GM23338 (cell line): ENCODE results near the gene BAD. TPM values are rescaled to one million over a fixed set of nuclear protein-coding genes. Genes with fewer than 3 reads are reported as not detected.

Experiments
- ATAC-seq: fragments of 200-7000 bp; cut with Tn5 transposase; 3 replicates; pipeline ENCODE4 v1.9.1; 2020
- DNase-seq: peaks from one replicate; pipeline ENCODE4 v3.0.0-alpha.2; 2015; ENCODE audit warnings: low spot score
- H2AFZ ChIP-seq: fragments of 200-600 bp; sonication (generic); 2 replicates; pipeline ENCODE4 v1.8.0; 2016; ENCODE audit warnings: antibody characterized with exemption, mild to moderate bottlenecking, moderate library complexity
- H3F3A ChIP-seq: fragments of 200-600 bp; sonication (generic); replicated peaks from 2 replicates; pipeline ENCODE4 v1.8.0; 2017; ENCODE audit warnings: antibody characterized with exemption, mixed run types, low read depth
- H3K27ac ChIP-seq: fragments of 200-600 bp; sonication (generic); 2 replicates; pipeline ENCODE4 v1.6.1; 2016; ENCODE audit warnings: low read depth
- H3K27me3 ChIP-seq: fragments of 200-600 bp; sonication (generic); 2 replicates; pipeline ENCODE4 v1.8.0; 2016; ENCODE audit warnings: mild to moderate bottlenecking, mixed run types, moderate library complexity; ENCODE audit not compliant: insufficient read depth
- H3K36me3 ChIP-seq: fragments of 200-600 bp; sonication (generic); 2 replicates; pipeline ENCODE4 v1.8.0; 2016; ENCODE audit warnings: mild to moderate bottlenecking; ENCODE audit not compliant: insufficient read depth
- H3K4me1 ChIP-seq: fragments of 200-600 bp; sonication (generic); 2 replicates; pipeline ENCODE4 v1.8.0; 2016; ENCODE audit warnings: mild to moderate bottlenecking, moderate library complexity; ENCODE audit not compliant: insufficient read depth
- H3K4me2 ChIP-seq: fragments of 200-600 bp; sonication (generic); 2 replicates; pipeline ENCODE4 v1.7.1; 2017; ENCODE audit warnings: mixed run types
- H3K4me3 ChIP-seq: fragments of 200-600 bp; sonication (generic); 2 replicates; pipeline ENCODE4 v1.6.1; 2016; ENCODE audit warnings: mixed run types
- H3K79me2 ChIP-seq: fragments of 200-600 bp; sonication (generic); replicated peaks from 2 replicates; pipeline ENCODE4 v1.8.0; 2017; ENCODE audit warnings: mild to moderate bottlenecking; ENCODE audit not compliant: insufficient read depth
- H3K9me2 ChIP-seq: fragments of 200-600 bp; sonication (generic); 2 replicates; pipeline ENCODE4 v1.8.0; 2017; ENCODE audit not compliant: insufficient read depth
- H4K20me1 ChIP-seq: fragments of 200-600 bp; sonication (generic); replicated peaks from 2 replicates; pipeline ENCODE4 v1.8.0; 2017; ENCODE audit warnings: mild to moderate bottlenecking; ENCODE audit not compliant: insufficient read depth
- H3K27ac Mint-ChIP-seq: 2 replicates; pipeline ENCODE4 v1.8.0; 2020; ENCODE audit warnings: inconsistent platforms, mild to moderate bottlenecking, moderate library complexity, mixed read lengths
- H3K27me3 Mint-ChIP-seq: 3 replicates; pipeline ENCODE4 v1.8.0; 2022; ENCODE audit warnings: low read depth, mild to moderate bottlenecking, moderate library complexity, mixed read lengths, inconsistent platforms; ENCODE audit not compliant: insufficient read depth, poor library complexity
- H3K36me3 Mint-ChIP-seq: 3 replicates; pipeline ENCODE4 v1.8.0; 2021; ENCODE audit warnings: low read depth, mild to moderate bottlenecking, inconsistent platforms, moderate library complexity, mixed read lengths
- H3K4me1 Mint-ChIP-seq: 3 replicates; pipeline ENCODE4 v1.8.0; 2020; ENCODE audit warnings: mild to moderate bottlenecking, inconsistent platforms, mixed read lengths
- H3K4me3 Mint-ChIP-seq: 3 replicates; pipeline ENCODE4 v1.8.0; 2021; ENCODE audit warnings: moderate library complexity, mild to moderate bottlenecking, inconsistent platforms, mixed read lengths
- H3K9me3 Mint-ChIP-seq: 3 replicates; pipeline ENCODE4 v1.8.0; 2020; ENCODE audit warnings: moderate library complexity, mild to moderate bottlenecking, inconsistent platforms, mixed read lengths
- CREB1 ChIP-seq: fragments of 250-450 bp; sonication (Bioruptor Pico); IDR thresholded peaks from 2 replicates; pipeline ENCODE4 v1.5.0; 2020; ENCODE audit warnings: low read depth, mild to moderate bottlenecking, moderate library complexity
- EZH2 ChIP-seq: fragments of 200-600 bp; sonication (generic); IDR thresholded peaks from one replicate; pipeline ENCODE4 v1.8.0; 2017; ENCODE audit warnings: antibody characterized with exemption, mild to moderate bottlenecking, low read depth; ENCODE audit not compliant: unreplicated experiment
- EZH2phosphoT487 ChIP-seq: fragments of 200-600 bp; sonication (generic); IDR thresholded peaks from one replicate; pipeline ENCODE4 v1.8.1; 2018; ENCODE audit warnings: antibody characterized with exemption; ENCODE audit not compliant: unreplicated experiment
- JUNB ChIP-seq: IDR thresholded peaks from one replicate; pipeline ENCODE4 v1.6.1; 2016; ENCODE audit warnings: antibody characterized with exemption; ENCODE audit not compliant: unreplicated experiment
- NANOG ChIP-seq: IDR thresholded peaks from 2 replicates; pipeline ENCODE4 v1.6.1; 2016; ENCODE audit warnings: antibody characterized with exemption, borderline replicate concordance
- REST ChIP-seq: IDR thresholded peaks from one replicate; pipeline ENCODE4 v1.6.1; 2018; ENCODE audit warnings: antibody characterized with exemption; ENCODE audit not compliant: unreplicated experiment
- STAT1 ChIP-seq: IDR thresholded peaks from one replicate; pipeline ENCODE4 v1.6.1; 2016; ENCODE audit warnings: antibody characterized with exemption; ENCODE audit not compliant: unreplicated experiment
- ZNF114 ChIP-seq: fragments of 250-450 bp; sonication (Bioruptor Pico); IDR thresholded peaks from 2 replicates; pipeline ENCODE4 v1.5.0; 2020; ENCODE audit warnings: mild to moderate bottlenecking, moderate library complexity
- ZNF331 ChIP-seq: fragments of 250-450 bp; sonication (Bioruptor Pico); IDR thresholded peaks from 2 replicates; pipeline ENCODE4 v1.5.0; 2020; ENCODE audit warnings: low read depth, mild to moderate bottlenecking, moderate library complexity
- polyA plus RNA-seq: library from polyadenylated mRNA; unstranded; fragments of >200 nt; fragmentation: Nextera tagmentation; extraction: Ambion mirVana; gene quantifications from 2 replicates; pipeline ENCODE4 v1.2.1, GENCODE V29; 2016
- total RNA-seq: library from RNA; depleted of rRNA; stranded (reverse); fragments of >200 nt; shearing (Covaris generic); gene quantifications from 2 replicates; pipeline ENCODE4 v1.2.3, GENCODE V29; 2014
- TF ChIP-seq, protein P1 (sequence below): fragments of 250-450 bp; sonication (Bioruptor Pico); IDR thresholded peaks from 2 replicates; pipeline ENCODE4 v1.5.0; 2020; ENCODE audit warnings: mild to moderate bottlenecking, moderate library complexity
- TF ChIP-seq, protein P2 (sequence below): IDR thresholded peaks from 2 replicates; pipeline ENCODE4 v1.6.1; 2016; ENCODE audit warnings: antibody characterized with exemption
- TF ChIP-seq, protein P3 (sequence below), 2 experiments: fragments of 200-600 bp in 1 of 2; sonication (generic) in 1 of 2; conservative IDR thresholded peaks; 2 replicates each; pipeline versions ENCODE4 v1.5.1 to v1.6.1; 2016 to 2017; ENCODE audit warnings: antibody characterized with exemption in 2 of 2, low read depth in 2 of 2, mild to moderate bottlenecking in 2 of 2, moderate library complexity in 1 of 2

Gene BAD
- total and polyA plus RNA-seq, 2 experiments from 2014 or later = 46.3 to 46.4 TPM

- TF ChIP-seq REST = no peak
- no peak for TF ChIP-seq NANOG
- no peak for TF ChIP-seq STAT1
- TF ChIP-seq CREB1 (CRISPR knock-in tag) = no peak
Observed at GRCh38 chr11:64229744-64230170, 54.7 kb downstream of the BAD start (continued).

DNA sequence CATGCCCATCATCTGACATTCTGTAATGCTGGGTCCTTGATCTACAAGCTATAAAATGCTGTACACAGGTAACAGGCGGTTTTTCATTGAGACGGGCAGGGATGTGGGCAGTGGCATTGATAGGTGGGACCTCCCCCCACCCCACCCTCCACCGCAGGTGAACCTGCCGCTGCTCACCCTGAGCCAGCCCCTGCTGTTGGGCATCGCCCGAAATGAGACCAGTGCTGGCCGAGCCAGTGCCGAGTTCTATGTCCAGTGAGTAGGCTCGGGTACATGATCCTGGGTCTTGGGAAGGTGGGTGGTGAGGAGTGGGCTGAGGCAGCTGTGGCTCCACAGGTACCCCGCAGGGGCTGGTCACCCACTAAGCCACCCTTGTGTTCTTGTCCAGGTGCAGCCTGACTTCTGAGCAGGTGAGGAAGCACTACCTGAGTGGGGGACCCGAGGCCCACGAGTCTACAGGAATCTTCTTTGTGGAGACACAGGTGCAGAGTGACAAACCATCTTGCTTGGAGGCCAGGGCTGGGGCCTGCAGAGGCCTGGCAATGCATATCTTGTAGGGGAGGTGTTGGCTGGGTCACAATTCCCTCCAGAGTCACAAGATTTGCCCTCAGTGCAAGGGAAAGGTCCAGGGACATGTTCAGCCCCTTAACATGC is 55.2 kb downstream of the BAD start:
- H3K4me2 ChIP-seq = peak overlapping the region; percentile 96
- H2AFZ ChIP-seq = no peak overlapping the region
- ATAC-seq (no peak), DNase-seq (no peak)
- H3K27ac ChIP-seq = no peak overlapping the region
- peak overlapping the region; percentile 94 for H3K4me3 ChIP-seq
- peak overlapping the region; percentile 83 for H3K4me3 Mint-ChIP-seq
- H3K27ac Mint-ChIP-seq = no peak overlapping the region
- H3K9me3 Mint-ChIP-seq = no peaks in the 10 kb centered on the region
- H3F3A ChIP-seq = peaks cover 13% of the 10 kb centered on the region
- H3K36me3 Mint-ChIP-seq = peaks cover 3% of the 10 kb centered on the region; the same call in 1 of the 3 replicates
- no peaks in the 10 kb centered on the region for H4K20me1 ChIP-seq
- peaks cover 24% of the 10 kb centered on the region; the same call in 2 of the 3 replicates for H3K4me1 Mint-ChIP-seq
- H3K9me2 ChIP-seq = no peaks in the 10 kb centered on the region
- H3K4me1 ChIP-seq = peaks cover 17% of the 10 kb centered on the region; the same call in 1 of the 2 replicates
- peaks cover 23% of the 10 kb centered on the region; the same call in 1 of the 2 replicates for H3K27me3 ChIP-seq
- peaks cover 22% of the 10 kb centered on the region for H3K27me3 Mint-ChIP-seq
- no peaks in the 10 kb centered on the region; the same call in 1 of the 2 replicates for H3K79me2 ChIP-seq
- no peaks in the 10 kb centered on the region for H3K36me3 ChIP-seq
- TF ChIP-seq, protein P1, sequence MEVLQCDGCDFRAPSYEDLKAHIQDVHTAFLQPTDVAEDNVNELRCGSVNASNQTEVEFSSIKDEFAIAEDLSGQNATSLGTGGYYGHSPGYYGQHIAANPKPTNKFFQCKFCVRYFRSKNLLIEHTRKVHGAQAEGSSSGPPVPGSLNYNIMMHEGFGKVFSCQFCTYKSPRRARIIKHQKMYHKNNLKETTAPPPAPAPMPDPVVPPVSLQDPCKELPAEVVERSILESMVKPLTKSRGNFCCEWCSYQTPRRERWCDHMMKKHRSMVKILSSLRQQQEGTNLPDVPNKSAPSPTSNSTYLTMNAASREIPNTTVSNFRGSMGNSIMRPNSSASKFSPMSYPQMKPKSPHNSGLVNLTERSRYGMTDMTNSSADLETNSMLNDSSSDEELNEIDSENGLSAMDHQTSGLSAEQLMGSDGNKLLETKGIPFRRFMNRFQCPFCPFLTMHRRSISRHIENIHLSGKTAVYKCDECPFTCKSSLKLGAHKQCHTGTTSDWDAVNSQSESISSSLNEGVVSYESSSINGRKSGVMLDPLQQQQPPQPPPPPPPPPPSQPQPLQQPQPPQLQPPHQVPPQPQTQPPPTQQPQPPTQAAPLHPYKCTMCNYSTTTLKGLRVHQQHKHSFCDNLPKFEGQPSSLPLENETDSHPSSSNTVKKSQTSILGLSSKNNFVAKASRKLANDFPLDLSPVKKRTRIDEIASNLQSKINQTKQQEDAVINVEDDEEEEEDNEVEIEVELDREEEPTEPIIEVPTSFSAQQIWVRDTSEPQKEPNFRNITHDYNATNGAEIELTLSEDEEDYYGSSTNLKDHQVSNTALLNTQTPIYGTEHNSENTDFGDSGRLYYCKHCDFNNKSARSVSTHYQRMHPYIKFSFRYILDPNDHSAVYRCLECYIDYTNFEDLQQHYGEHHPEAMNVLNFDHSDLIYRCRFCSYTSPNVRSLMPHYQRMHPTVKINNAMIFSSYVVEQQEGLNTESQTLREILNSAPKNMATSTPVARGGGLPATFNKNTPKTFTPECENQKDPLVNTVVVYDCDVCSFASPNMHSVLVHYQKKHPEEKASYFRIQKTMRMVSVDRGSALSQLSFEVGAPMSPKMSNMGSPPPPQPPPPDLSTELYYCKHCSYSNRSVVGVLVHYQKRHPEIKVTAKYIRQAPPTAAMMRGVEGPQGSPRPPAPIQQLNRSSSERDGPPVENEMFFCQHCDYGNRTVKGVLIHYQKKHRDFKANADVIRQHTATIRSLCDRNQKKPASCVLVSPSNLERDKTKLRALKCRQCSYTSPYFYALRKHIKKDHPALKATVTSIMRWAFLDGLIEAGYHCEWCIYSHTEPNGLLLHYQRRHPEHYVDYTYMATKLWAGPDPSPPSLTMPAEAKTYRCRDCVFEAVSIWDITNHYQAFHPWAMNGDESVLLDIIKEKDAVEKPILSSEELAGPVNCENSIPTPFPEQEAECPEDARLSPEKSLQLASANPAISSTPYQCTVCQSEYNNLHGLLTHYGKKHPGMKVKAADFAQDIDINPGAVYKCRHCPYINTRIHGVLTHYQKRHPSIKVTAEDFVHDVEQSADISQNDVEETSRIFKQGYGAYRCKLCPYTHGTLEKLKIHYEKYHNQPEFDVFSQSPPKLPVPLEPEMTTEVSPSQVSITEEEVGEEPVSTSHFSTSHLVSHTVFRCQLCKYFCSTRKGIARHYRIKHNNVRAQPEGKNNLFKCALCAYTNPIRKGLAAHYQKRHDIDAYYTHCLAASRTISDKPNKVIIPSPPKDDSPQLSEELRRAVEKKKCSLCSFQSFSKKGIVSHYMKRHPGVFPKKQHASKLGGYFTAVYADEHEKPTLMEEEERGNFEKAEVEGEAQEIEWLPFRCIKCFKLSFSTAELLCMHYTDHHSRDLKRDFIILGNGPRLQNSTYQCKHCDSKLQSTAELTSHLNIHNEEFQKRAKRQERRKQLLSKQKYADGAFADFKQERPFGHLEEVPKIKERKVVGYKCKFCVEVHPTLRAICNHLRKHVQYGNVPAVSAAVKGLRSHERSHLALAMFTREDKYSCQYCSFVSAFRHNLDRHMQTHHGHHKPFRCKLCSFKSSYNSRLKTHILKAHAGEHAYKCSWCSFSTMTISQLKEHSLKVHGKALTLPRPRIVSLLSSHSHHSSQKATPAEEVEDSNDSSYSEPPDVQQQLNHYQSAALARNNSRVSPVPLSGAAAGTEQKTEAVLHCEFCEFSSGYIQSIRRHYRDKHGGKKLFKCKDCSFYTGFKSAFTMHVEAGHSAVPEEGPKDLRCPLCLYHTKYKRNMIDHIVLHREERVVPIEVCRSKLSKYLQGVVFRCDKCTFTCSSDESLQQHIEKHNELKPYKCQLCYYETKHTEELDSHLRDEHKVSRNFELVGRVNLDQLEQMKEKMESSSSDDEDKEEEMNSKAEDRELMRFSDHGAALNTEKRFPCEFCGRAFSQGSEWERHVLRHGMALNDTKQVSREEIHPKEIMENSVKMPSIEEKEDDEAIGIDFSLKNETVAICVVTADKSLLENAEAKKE = no peak
- no peak for TF ChIP-seq CREB1 (CRISPR knock-in tag)
- no peak for TF ChIP-seq ZNF331 (CRISPR knock-in tag)
- TF ChIP-seq JUNB = no peak
- TF ChIP-seq, protein P2, sequence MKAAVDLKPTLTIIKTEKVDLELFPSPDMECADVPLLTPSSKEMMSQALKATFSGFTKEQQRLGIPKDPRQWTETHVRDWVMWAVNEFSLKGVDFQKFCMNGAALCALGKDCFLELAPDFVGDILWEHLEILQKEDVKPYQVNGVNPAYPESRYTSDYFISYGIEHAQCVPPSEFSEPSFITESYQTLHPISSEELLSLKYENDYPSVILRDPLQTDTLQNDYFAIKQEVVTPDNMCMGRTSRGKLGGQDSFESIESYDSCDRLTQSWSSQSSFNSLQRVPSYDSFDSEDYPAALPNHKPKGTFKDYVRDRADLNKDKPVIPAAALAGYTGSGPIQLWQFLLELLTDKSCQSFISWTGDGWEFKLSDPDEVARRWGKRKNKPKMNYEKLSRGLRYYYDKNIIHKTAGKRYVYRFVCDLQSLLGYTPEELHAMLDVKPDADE = no peak
- TF ChIP-seq STAT1 = no peak
- TF ChIP-seq EZH2 = no peak
- TF ChIP-seq EZH2phosphoT487 = no peak
- TF ChIP-seq, protein P3, sequence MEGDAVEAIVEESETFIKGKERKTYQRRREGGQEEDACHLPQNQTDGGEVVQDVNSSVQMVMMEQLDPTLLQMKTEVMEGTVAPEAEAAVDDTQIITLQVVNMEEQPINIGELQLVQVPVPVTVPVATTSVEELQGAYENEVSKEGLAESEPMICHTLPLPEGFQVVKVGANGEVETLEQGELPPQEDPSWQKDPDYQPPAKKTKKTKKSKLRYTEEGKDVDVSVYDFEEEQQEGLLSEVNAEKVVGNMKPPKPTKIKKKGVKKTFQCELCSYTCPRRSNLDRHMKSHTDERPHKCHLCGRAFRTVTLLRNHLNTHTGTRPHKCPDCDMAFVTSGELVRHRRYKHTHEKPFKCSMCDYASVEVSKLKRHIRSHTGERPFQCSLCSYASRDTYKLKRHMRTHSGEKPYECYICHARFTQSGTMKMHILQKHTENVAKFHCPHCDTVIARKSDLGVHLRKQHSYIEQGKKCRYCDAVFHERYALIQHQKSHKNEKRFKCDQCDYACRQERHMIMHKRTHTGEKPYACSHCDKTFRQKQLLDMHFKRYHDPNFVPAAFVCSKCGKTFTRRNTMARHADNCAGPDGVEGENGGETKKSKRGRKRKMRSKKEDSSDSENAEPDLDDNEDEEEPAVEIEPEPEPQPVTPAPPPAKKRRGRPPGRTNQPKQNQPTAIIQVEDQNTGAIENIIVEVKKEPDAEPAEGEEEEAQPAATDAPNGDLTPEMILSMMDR (conservative IDR thresholded peaks at IDR 0.05; ENCODE audit: low read depth in 2 of 2) = no peak
- TF ChIP-seq ZNF114 = no peak
